ENCODE data around the gene CATSPERB.

Gene CATSPERB

DNA sequence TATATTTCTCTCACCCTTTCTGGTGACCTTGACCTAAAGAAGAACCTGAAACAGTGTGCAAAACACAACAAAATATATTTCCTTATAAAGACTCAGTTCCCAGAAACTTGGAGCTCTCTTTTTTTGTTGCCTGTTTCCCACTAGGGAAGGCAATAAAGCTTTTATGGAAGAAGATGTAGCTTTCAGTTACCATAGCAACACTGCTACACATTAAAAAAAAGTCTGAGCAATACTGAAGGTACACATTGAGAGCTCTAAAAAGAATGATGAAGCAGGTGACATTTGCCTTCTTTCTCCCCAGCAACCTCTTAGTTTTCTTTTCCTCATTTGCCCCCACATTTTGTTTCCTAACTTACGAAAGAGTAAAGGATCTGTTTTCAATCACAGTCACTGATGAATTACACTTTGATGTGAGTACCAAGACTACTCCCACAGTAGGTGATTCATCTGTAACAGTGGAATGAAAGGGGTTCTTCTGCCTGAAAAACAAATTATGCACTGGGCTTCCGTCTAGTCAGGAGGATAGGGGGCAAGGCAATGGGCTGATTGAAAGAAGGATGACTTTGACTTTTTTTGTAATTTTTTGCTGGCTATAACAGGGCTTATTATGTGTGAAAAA is 1.1 kb upstream of the CATSPERB start:
- no peak overlapping the region for H3K4me3 ChIP-seq (ENCODE audit: low read length)
- H3K4me1 ChIP-seq (ENCODE audit: control insufficient read depth, insufficient read depth, low read length) = no peaks in the 10 kb centered on the region
- no peaks in the 10 kb centered on the region for H3K27me3 ChIP-seq (ENCODE audit: control insufficient read depth, insufficient read depth, low read length)
- no peaks in the 10 kb centered on the region for H3K9me3 ChIP-seq (ENCODE audit: control insufficient read depth, insufficient read depth, low read length)
- WGBS (ENCODE audit: insufficient coverage, insufficient read length) = no CpG with 5 or more reads among the region's 2 CpGs
- H3K36me3 ChIP-seq (ENCODE audit: control insufficient read depth, insufficient read depth, low read length) = no peaks in the 10 kb centered on the region
- H3K27ac ChIP-seq (ENCODE audit: low read length) = no peak overlapping the region
- DNase-seq (ENCODE audit: low read depth, low spot score) = no peak

DNA sequence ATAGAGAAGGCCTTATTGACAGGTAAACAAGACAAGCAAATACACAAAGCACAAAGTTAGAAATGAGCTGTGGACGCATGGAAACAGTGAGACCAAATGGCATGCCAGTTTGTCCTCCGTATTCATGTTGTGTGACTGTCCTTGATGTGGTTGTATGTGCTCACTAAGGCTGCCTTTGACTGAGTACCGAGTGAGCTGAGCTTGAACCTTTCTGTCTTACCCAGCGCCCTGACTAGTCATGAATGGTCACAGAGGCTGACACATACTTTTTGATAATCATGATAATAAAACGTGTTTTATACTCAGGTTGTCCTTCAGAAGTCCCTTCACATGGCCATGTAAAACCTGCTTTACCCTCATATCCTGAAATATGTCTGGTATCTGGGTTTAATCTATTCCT is 553 bp upstream of the CATSPERB start:
- H3K27ac ChIP-seq (ENCODE audit: low read length) = no peak overlapping the region
- no peaks in the 10 kb centered on the region for H3K9me3 ChIP-seq (ENCODE audit: control insufficient read depth, insufficient read depth, low read length)
- WGBS (ENCODE audit: insufficient coverage, insufficient read length) = no CpG with 5 or more reads among the region's 5 CpGs
- no peaks in the 10 kb centered on the region for H3K36me3 ChIP-seq (ENCODE audit: control insufficient read depth, insufficient read depth, low read length)
- no peaks in the 10 kb centered on the region for H3K4me1 ChIP-seq (ENCODE audit: control insufficient read depth, insufficient read depth, low read length)
- H3K27me3 ChIP-seq (ENCODE audit: control insufficient read depth, insufficient read depth, low read length) = no peaks in the 10 kb centered on the region
- DNase-seq (ENCODE audit: low read depth, low spot score) = no peak
- no peak overlapping the region for H3K4me3 ChIP-seq (ENCODE audit: low read length)

- Histone ChIP-seq H3K4me3 (ENCODE audit: low read length) (no peak overlapping the region), H3K27me3 (ENCODE audit: control insufficient read depth, insufficient read depth, low read length) (no peaks in the 10 kb centered on the region), H3K9me3 (ENCODE audit: control insufficient read depth, insufficient read depth, low read length) (no peaks in the 10 kb centered on the region), H3K36me3 (ENCODE audit: control insufficient read depth, insufficient read depth, low read length) (no peaks in the 10 kb centered on the region), H3K27ac (ENCODE audit: low read length) (no peak overlapping the region), H3K4me1 (ENCODE audit: control insufficient read depth, insufficient read depth, low read length) (no peaks in the 10 kb centered on the region)
- DNase-seq (ENCODE audit: low read depth, low spot score) = no peak
- no CpG with 5 or more reads among the region's 2 CpGs for WGBS (ENCODE audit: insufficient coverage, insufficient read length)
Observed at GRCh38 chr14:91731018-91731417, 868 bp downstream of the CATSPERB start.

- Histone ChIP-seq H3K4me1 (ENCODE audit: control insufficient read depth, insufficient read depth, low read length) (no peaks in the 10 kb centered on the region), H3K27me3 (ENCODE audit: control insufficient read depth, insufficient read depth, low read length) (no peaks in the 10 kb centered on the region), H3K9me3 (ENCODE audit: control insufficient read depth, insufficient read depth, low read length) (no peaks in the 10 kb centered on the region), H3K4me3 (ENCODE audit: low read length) (no peak overlapping the region), H3K27ac (ENCODE audit: low read length) (no peak overlapping the region), H3K36me3 (ENCODE audit: control insufficient read depth, insufficient read depth, low read length) (no peaks in the 10 kb centered on the region)
- DNase-seq (ENCODE audit: low read depth, low spot score) = no peak
- WGBS (ENCODE audit: insufficient coverage, insufficient read length) = no CpG with 5 or more reads among the region's 3 CpGs
Observed at GRCh38 chr14:91729756-91730155, 2.1 kb downstream of the CATSPERB start.

DNA sequence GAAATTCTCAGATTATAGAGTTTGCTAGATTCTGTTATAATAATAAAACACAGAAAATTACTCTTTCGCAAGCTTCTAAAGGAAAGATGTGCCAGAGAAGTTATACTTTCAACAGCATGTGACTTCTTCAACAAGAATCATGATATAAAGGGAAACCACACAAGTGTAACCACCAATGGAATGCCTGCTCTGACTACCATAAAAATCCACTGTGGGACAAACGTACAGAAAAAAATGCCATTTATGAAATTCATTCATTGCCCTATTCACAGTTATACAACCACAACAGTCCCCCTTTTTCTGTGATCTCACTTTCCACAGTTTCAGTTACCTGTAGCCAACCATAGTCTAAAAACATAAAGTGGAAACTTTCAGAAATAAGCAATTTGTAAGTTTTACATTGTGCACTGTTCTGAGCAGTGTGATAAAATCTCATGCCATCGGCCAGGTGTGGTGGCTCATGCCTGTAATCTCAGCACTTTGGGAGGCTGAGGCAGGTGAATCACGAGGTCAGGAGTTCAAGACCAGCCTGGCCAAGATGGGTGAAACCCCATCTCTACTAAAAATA is 3.2 kb downstream of the CATSPERB start:
- WGBS (ENCODE audit: insufficient coverage, insufficient read length) = no CpG with 5 or more reads among the region's 4 CpGs
- no peak overlapping the region for H3K4me3 ChIP-seq (ENCODE audit: low read length)
- no peaks in the 10 kb centered on the region for H3K9me3 ChIP-seq (ENCODE audit: control insufficient read depth, insufficient read depth, low read length)
- H3K4me1 ChIP-seq (ENCODE audit: control insufficient read depth, insufficient read depth, low read length) = no peaks in the 10 kb centered on the region
- no peaks in the 10 kb centered on the region for H3K27me3 ChIP-seq (ENCODE audit: control insufficient read depth, insufficient read depth, low read length)
- no peak for DNase-seq (ENCODE audit: low read depth, low spot score)
- H3K36me3 ChIP-seq (ENCODE audit: control insufficient read depth, insufficient read depth, low read length) = no peaks in the 10 kb centered on the region
- H3K27ac ChIP-seq (ENCODE audit: low read length) = no peak overlapping the region

- no peak for DNase-seq (ENCODE audit: low read depth, low spot score)
- Histone ChIP-seq H3K9me3 (ENCODE audit: control insufficient read depth, insufficient read depth, low read length) (no peaks in the 10 kb centered on the region), H3K4me1 (ENCODE audit: control insufficient read depth, insufficient read depth, low read length) (no peaks in the 10 kb centered on the region), H3K36me3 (ENCODE audit: control insufficient read depth, insufficient read depth, low read length) (no peaks in the 10 kb centered on the region), H3K4me3 (ENCODE audit: low read length) (no peak overlapping the region), H3K27me3 (ENCODE audit: control insufficient read depth, insufficient read depth, low read length) (no peaks in the 10 kb centered on the region), H3K27ac (ENCODE audit: low read length) (no peak overlapping the region)
- WGBS (ENCODE audit: insufficient coverage, insufficient read length) = no CpG with 5 or more reads among the region's 2 CpGs
Observed at GRCh38 chr14:91727121-91727520, 4.8 kb downstream of the CATSPERB start.

GRCh38 chr14:91723501-91723900 is 8.4 kb downstream of the CATSPERB start:
- no peaks in the 10 kb centered on the region for H3K9me3 ChIP-seq (ENCODE audit: control insufficient read depth, insufficient read depth, low read length)
- no CpG with 5 or more reads among the region's 2 CpGs for WGBS (ENCODE audit: insufficient coverage, insufficient read length)
- H3K4me1 ChIP-seq (ENCODE audit: control insufficient read depth, insufficient read depth, low read length) = no peaks in the 10 kb centered on the region
- no peaks in the 10 kb centered on the region for H3K27me3 ChIP-seq (ENCODE audit: control insufficient read depth, insufficient read depth, low read length)
- no peak for DNase-seq (ENCODE audit: low read depth, low spot score)
- no peaks in the 10 kb centered on the region for H3K36me3 ChIP-seq (ENCODE audit: control insufficient read depth, insufficient read depth, low read length)
- H3K4me3 ChIP-seq (ENCODE audit: low read length) = no peak overlapping the region
- H3K27ac ChIP-seq (ENCODE audit: low read length) = no peak overlapping the region

DNA sequence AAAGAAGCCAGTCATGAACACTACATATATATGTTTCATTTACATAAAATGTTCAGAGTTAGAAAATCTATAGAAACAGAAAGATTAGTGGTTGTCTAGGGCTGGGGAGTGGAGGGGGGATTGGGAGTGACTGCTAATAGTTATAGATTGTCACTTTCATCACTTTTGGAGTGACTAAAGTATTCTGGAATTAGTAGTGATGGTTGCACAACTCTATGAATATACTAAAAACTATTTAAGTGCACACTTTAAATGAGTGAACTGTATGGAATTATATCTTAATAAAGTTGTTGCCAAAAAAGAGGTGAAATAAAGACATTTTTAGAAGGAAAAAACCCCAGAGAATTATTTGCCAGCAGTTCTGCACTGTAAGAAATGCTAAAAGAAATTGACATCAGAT is 9.5 kb downstream of the CATSPERB start:
- no peaks in the 10 kb centered on the region for H3K4me1 ChIP-seq (ENCODE audit: control insufficient read depth, insufficient read depth, low read length)
- no peaks in the 10 kb centered on the region for H3K36me3 ChIP-seq (ENCODE audit: control insufficient read depth, insufficient read depth, low read length)
- no peak overlapping the region for H3K27ac ChIP-seq (ENCODE audit: low read length)

GRCh38 chr14:91719839-91720238 is 12.0 kb downstream of the CATSPERB start:
- no peak overlapping the region for H3K27ac ChIP-seq (ENCODE audit: low read length)
- H3K9me3 ChIP-seq (ENCODE audit: control insufficient read depth, insufficient read depth, low read length) = no peaks in the 10 kb centered on the region
- no peaks in the 10 kb centered on the region for H3K4me1 ChIP-seq (ENCODE audit: control insufficient read depth, insufficient read depth, low read length)
- WGBS (ENCODE audit: insufficient coverage, insufficient read length) = no CpG with 5 or more reads among the region's 3 CpGs
- no peaks in the 10 kb centered on the region for H3K27me3 ChIP-seq (ENCODE audit: control insufficient read depth, insufficient read depth, low read length)
- H3K36me3 ChIP-seq (ENCODE audit: control insufficient read depth, insufficient read depth, low read length) = no peaks in the 10 kb centered on the region
- no peak for DNase-seq (ENCODE audit: low read depth, low spot score)
- no peak overlapping the region for H3K4me3 ChIP-seq (ENCODE audit: low read length)

More for the DNA sequence above, 9.5 kb downstream of the CATSPERB start:
- no peak for DNase-seq (ENCODE audit: low read depth, low spot score)
- Histone ChIP-seq H3K27me3 (ENCODE audit: control insufficient read depth, insufficient read depth, low read length) (no peaks in the 10 kb centered on the region), H3K9me3 (ENCODE audit: control insufficient read depth, insufficient read depth, low read length) (no peaks in the 10 kb centered on the region), H3K4me3 (ENCODE audit: low read length) (no peak overlapping the region)

DNA sequence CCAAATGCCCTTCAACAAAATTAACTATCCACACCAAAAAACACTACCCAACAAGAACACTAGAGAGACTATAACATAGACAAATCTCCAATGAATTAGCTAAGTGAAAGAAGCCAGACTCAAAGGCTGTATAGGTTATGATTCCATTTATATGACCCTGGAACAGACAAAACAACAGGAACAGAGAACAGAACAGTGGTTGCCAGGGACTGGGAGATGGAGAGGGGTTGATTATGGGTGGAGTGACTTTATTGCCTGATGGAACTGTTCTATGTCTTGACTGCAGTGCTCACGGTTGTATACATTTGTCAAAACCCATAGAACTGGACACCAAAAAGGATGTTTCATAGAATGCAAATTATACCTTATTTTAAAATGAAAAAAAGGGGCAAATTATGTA is 14.9 kb downstream of the CATSPERB start:
- WGBS (ENCODE audit: insufficient coverage, insufficient read length) = no CpG with 5 or more reads among the region's 1 CpG
- H3K36me3 ChIP-seq (ENCODE audit: control insufficient read depth, insufficient read depth, low read length) = no peaks in the 10 kb centered on the region
- H3K4me1 ChIP-seq (ENCODE audit: control insufficient read depth, insufficient read depth, low read length) = no peaks in the 10 kb centered on the region
- no peak overlapping the region for H3K27ac ChIP-seq (ENCODE audit: low read length)
- no peaks in the 10 kb centered on the region for H3K9me3 ChIP-seq (ENCODE audit: control insufficient read depth, insufficient read depth, low read length)
- no peak for DNase-seq (ENCODE audit: low read depth, low spot score)
- no peaks in the 10 kb centered on the region for H3K27me3 ChIP-seq (ENCODE audit: control insufficient read depth, insufficient read depth, low read length)
- H3K4me3 ChIP-seq (ENCODE audit: low read length) = no peak overlapping the region

GRCh38 chr14:91714805-91715204 is 17.1 kb downstream of the CATSPERB start:
- Histone ChIP-seq H3K4me3 (ENCODE audit: low read length) (no peak overlapping the region), H3K4me1 (ENCODE audit: control insufficient read depth, insufficient read depth, low read length) (no peaks in the 10 kb centered on the region), H3K9me3 (ENCODE audit: control insufficient read depth, insufficient read depth, low read length) (no peaks in the 10 kb centered on the region), H3K27ac (ENCODE audit: low read length) (no peak overlapping the region), H3K36me3 (ENCODE audit: control insufficient read depth, insufficient read depth, low read length) (no peaks in the 10 kb centered on the region), H3K27me3 (ENCODE audit: control insufficient read depth, insufficient read depth, low read length) (no peaks in the 10 kb centered on the region)
- no peak for DNase-seq (ENCODE audit: low read depth, low spot score)
- no CpG with 5 or more reads among the region's 6 CpGs for WGBS (ENCODE audit: insufficient coverage, insufficient read length)

Data from iPS DF 6.9 (cell line).